Measurements from ENCODE around the gene GON7.

Gene GON7

GRCh38 chr14:93156693-93157369, 50.0 kb downstream of the GON7 start:
- DNase-seq (ENCODE audit: low read depth): no peak

GRCh38 chr14:93155667-93156066, 51.2 kb downstream of the GON7 start:
- DNase-seq (ENCODE audit: low read depth): no peak

GRCh38 chr14:93153121-93153520, 53.7 kb downstream of the GON7 start:
- DNase-seq (ENCODE audit: low read depth): no peak
